Testis (tissue), 2 donors: ENCODE data around the gene AKAP8.

Experiments used
- POLR2A ChIP-seq: fragments of 450-650 bp; IDR thresholded peaks from one replicate; pipeline ENCODE4 v1.6.1; 2017; ENCODE audit warnings: antibody characterized with exemption, mild to moderate bottlenecking, moderate library complexity
- TF ChIP-seq, protein P1 (sequence below), 3 experiments: fragments of 450-650 bp in 2 of 3; fragments of 200-600 bp in 1 of 3; sonication (generic) in 1 of 3; IDR thresholded peaks; one replicate each; pipeline ENCODE4 v1.5.1; 2016 to 2019; ENCODE audit warnings: antibody characterized with exemption in 3 of 3, mild to moderate bottlenecking in 2 of 3, moderate library complexity in 1 of 3

DNA sequence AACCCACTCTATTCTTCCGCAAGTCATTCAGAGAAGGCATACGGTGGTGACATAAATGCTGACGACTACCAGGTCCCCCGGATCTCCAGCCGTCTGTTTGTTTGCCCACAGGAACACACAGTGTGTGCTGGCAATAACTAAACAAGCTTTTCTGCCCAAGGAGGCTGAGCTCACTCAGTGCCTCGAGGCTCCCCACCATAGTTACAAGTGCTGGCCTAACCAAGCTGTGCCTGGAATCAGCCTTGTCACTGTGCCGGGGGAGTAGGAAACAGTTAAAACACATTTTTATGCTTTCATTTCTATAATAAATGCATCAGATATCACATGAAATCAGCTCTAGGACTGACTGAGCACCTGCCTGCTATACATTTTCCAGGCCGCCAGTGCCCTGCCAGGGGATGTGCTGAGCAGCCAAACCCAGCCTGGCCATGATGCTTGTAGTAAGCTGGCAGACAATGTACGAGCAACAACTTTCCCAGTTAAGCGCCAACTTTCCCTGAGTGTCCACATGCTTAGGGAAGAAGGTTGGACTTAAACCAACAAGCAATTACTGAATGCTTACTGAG, 75.4 kb downstream of the AKAP8 start:
- TF ChIP-seq, protein P1, sequence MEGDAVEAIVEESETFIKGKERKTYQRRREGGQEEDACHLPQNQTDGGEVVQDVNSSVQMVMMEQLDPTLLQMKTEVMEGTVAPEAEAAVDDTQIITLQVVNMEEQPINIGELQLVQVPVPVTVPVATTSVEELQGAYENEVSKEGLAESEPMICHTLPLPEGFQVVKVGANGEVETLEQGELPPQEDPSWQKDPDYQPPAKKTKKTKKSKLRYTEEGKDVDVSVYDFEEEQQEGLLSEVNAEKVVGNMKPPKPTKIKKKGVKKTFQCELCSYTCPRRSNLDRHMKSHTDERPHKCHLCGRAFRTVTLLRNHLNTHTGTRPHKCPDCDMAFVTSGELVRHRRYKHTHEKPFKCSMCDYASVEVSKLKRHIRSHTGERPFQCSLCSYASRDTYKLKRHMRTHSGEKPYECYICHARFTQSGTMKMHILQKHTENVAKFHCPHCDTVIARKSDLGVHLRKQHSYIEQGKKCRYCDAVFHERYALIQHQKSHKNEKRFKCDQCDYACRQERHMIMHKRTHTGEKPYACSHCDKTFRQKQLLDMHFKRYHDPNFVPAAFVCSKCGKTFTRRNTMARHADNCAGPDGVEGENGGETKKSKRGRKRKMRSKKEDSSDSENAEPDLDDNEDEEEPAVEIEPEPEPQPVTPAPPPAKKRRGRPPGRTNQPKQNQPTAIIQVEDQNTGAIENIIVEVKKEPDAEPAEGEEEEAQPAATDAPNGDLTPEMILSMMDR (IDR thresholded peaks at IDR 0.05) = no peak
- TF ChIP-seq POLR2A = no peak
